GM23338 (cell line): ENCODE measurements around the gene PAK1.

ENCODE experiments used
- CREB1 ChIP-seq: fragments of 250-450 bp; sonication (Bioruptor Pico); IDR thresholded peaks from 2 replicates; pipeline ENCODE4 v1.5.0; 2020; ENCODE audit warnings: low read depth, mild to moderate bottlenecking, moderate library complexity
- CTCF ChIP-seq, 2 experiments: fragments of 200-600 bp in 1 of 2; sonication (generic) in 1 of 2; conservative IDR thresholded peaks; 2 replicates each; pipeline versions ENCODE4 v1.5.1 to v1.6.1; 2016 to 2017; ENCODE audit warnings: antibody characterized with exemption in 2 of 2, low read depth in 2 of 2, mild to moderate bottlenecking in 2 of 2, moderate library complexity in 1 of 2
- ETS1 ChIP-seq: IDR thresholded peaks from 2 replicates; pipeline ENCODE4 v1.6.1; 2016; ENCODE audit warnings: antibody characterized with exemption
- JUNB ChIP-seq: IDR thresholded peaks from one replicate; pipeline ENCODE4 v1.6.1; 2016; ENCODE audit warnings: antibody characterized with exemption; ENCODE audit not compliant: unreplicated experiment
- REST ChIP-seq: IDR thresholded peaks from one replicate; pipeline ENCODE4 v1.6.1; 2018; ENCODE audit warnings: antibody characterized with exemption; ENCODE audit not compliant: unreplicated experiment

GRCh38 chr11:77379253-77379652, 94.6 kb downstream of the PAK1 start:
- no peak for TF ChIP-seq CTCF (conservative IDR thresholded peaks at IDR 0.05; ENCODE audit: low read depth in 2 of 2)
- TF ChIP-seq ETS1: no peak
- TF ChIP-seq CREB1: no peak
- TF ChIP-seq REST: no peak
- TF ChIP-seq JUNB: no peak
